Skeletal muscle satellite cell (primary cell): ENCODE results near the gene ATP11A.

Source experiments
- H3K27me3 ChIP-seq: 2 replicates; pipeline ENCODE4 v1.7.0; 2013; ENCODE audit warnings: low read length; ENCODE audit not compliant: control insufficient read depth, insufficient read depth
- H3K36me3 ChIP-seq: 2 replicates; pipeline ENCODE4 v1.7.0; 2013; ENCODE audit warnings: mild to moderate bottlenecking, control low read depth, low read length; ENCODE audit not compliant: insufficient read depth
- H3K4me1 ChIP-seq: 2 replicates; pipeline ENCODE4 v1.7.0; 2013; ENCODE audit warnings: low read length; ENCODE audit not compliant: control insufficient read depth, insufficient read depth
- H3K4me2 ChIP-seq: 2 replicates; pipeline ENCODE4 v1.7.0; 2013; ENCODE audit warnings: mild to moderate bottlenecking, low read length
- H3K4me3 ChIP-seq: 2 replicates; pipeline ENCODE4 v1.7.0; 2013; ENCODE audit warnings: low read length
- H3K9ac ChIP-seq: 2 replicates; pipeline ENCODE4 v1.7.0; 2013; ENCODE audit warnings: mild to moderate bottlenecking, low read depth, low read length, moderate library complexity
- H3K9me3 ChIP-seq: replicated peaks from 2 replicates; pipeline ENCODE4 v1.7.0; 2013; ENCODE audit warnings: mild to moderate bottlenecking, control low read depth, low read length

ATP11A gene

DNA sequence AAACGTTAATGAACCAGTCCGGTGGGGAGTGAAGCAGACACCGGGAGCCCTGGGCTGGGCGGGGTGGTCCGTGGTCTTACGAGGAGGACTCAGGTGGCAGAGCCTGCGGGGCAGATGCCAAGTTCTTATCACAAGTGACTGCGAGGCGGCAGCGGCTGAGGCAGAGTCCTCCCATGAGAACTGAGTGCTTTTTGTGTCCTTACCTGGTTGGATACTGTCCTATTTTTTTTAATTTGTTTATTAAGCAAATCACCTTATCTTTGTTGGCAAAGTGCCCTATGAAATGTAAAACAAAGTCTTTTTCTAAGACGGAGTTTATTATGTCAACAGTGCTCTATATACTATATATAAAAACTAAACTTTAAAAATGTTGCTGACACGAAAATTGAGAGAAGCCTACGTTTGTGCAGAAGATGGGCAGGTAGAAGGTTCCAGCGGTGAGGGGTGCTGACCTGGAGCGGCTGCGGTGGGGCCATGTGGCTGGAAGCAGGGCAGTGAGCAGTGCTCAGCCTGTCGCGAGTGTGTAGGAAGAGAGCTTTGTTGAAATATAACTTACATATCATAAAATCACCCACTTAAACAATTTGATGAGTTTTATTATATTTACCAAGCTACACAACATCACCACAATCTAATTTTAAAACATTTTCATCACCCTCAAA lies 82.2 kb downstream of the ATP11A start:
- no peaks in the 10 kb centered on the region for H3K9me3 ChIP-seq
- H3K4me2 ChIP-seq = no peak overlapping the region
- H3K4me1 ChIP-seq = peaks cover 9% of the 10 kb centered on the region
- H3K9ac ChIP-seq = no peak overlapping the region
- no peak overlapping the region for H3K4me3 ChIP-seq
- no peaks in the 10 kb centered on the region for H3K36me3 ChIP-seq
- H3K27me3 ChIP-seq = peaks cover 3% of the 10 kb centered on the region

- Histone ChIP-seq H3K9ac (no peak overlapping the region), H3K27me3 (peaks cover 3% of the 10 kb centered on the region), H3K9me3 (no peaks in the 10 kb centered on the region), H3K36me3 (no peaks in the 10 kb centered on the region), H3K4me2 (no peak overlapping the region), H3K4me3 (no peak overlapping the region), H3K4me1 (peaks cover 9% of the 10 kb centered on the region)
Measured at GRCh38 chr13:112772539-112772909, 82.7 kb downstream of the ATP11A start.

DNA sequence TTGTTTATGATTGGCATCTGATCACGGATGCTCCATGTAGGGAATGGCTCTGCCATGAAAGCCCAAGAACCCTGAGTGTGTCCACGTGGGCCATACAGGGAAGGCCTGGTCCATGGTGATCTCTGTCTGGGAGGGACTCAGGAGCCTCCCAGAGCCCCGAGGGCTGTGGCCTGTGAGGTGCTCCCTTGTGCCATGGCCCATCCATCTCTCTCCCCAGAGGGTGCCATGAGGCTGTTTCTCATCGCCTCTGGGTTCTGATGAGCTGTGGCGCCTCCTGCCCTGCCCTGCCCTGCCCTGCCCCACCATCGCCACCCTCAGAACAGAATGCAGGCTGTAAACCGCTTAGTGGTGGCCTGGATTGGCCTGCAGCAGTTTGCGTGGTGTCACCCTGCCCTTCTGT lies 83.1 kb downstream of the ATP11A start:
- Histone ChIP-seq H3K9ac (no peak overlapping the region), H3K4me3 (no peak overlapping the region), H3K4me2 (no peak overlapping the region), H3K4me1 (peaks cover 9% of the 10 kb centered on the region), H3K9me3 (no peaks in the 10 kb centered on the region), H3K36me3 (no peaks in the 10 kb centered on the region), H3K27me3 (peaks cover 3% of the 10 kb centered on the region)

GRCh38 chr13:112773601-112774447 lies 84.0 kb downstream of the ATP11A start:
- Histone ChIP-seq H3K9ac (no peak overlapping the region), H3K4me1 (peaks cover 9% of the 10 kb centered on the region), H3K36me3 (no peaks in the 10 kb centered on the region), H3K4me2 (no peak overlapping the region), H3K9me3 (no peaks in the 10 kb centered on the region), H3K27me3 (peaks cover 3% of the 10 kb centered on the region), H3K4me3 (no peak overlapping the region)

DNA sequence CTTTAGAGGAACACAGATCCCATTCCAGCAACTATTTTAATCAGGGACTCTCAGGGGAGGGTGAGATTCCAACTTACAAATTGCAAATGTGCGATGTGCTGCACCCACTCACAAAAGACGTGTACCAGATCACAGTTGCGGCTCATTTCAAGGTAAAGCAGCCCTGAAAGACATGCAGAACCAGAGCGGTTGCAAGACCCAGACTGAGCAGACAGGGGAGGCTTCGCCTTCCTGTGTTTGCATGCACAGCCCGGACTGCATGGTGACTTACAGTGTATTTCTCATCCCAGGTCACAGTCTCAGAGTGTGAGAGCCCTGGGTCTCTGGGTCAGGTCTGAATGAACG lies 84.6 kb downstream of the ATP11A start:
- Histone ChIP-seq H3K9ac (no peak overlapping the region), H3K4me2 (no peak overlapping the region), H3K4me3 (no peak overlapping the region), H3K9me3 (no peaks in the 10 kb centered on the region), H3K36me3 (no peaks in the 10 kb centered on the region), H3K27me3 (peaks cover 1% of the 10 kb centered on the region), H3K4me1 (peaks cover 3% of the 10 kb centered on the region)

DNA sequence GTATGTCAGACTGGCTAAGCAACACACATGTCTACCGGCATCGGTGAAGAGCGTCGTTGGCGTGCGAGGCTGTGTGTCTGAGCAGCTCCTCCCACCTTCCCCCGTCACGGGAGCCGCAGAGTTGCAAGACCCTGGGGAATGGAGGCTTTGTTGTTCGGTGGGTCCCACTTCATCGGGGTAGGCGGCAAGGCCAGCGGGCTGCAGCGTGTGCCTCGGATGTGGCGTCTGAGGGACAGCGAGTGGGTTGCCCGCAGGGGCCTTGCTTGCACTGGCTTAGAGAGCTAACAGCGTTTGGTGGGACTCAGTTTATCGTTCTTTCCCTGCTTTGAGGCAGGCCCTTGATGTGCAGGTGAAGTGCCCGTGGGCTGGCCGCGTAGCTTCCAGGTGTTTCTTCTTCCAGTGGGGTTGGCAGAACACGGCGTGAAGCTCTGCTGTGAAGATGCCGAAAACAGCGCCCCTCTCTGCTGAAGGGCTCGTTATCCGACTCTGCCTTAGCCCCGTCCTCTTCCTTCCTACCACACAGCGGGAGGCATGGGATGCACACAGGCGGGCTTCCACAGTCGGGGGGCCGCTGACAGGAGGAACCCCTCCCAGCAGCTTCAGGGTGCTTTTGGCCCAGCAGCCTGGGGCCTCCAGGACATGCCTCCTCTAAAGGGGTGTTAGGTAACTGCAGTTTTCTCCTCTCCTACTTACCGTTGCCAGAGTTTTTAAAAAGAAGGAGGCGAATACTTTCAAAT lies 85.2 kb downstream of the ATP11A start:
- H3K27me3 ChIP-seq = no peaks in the 10 kb centered on the region
- H3K9me3 ChIP-seq = no peaks in the 10 kb centered on the region
- no peaks in the 10 kb centered on the region for H3K4me1 ChIP-seq
- H3K36me3 ChIP-seq = no peaks in the 10 kb centered on the region
- H3K9ac ChIP-seq = no peak overlapping the region
- no peak overlapping the region for H3K4me3 ChIP-seq
- H3K4me2 ChIP-seq = no peak overlapping the region

GRCh38 chr13:112775791-112776279 lies 86.0 kb downstream of the ATP11A start:
- H3K9ac ChIP-seq = no peak overlapping the region
- no peak overlapping the region for H3K4me3 ChIP-seq
- no peaks in the 10 kb centered on the region for H3K36me3 ChIP-seq
- H3K4me1 ChIP-seq = no peaks in the 10 kb centered on the region
- H3K27me3 ChIP-seq = no peaks in the 10 kb centered on the region
- no peaks in the 10 kb centered on the region for H3K9me3 ChIP-seq
- no peak overlapping the region for H3K4me2 ChIP-seq

DNA sequence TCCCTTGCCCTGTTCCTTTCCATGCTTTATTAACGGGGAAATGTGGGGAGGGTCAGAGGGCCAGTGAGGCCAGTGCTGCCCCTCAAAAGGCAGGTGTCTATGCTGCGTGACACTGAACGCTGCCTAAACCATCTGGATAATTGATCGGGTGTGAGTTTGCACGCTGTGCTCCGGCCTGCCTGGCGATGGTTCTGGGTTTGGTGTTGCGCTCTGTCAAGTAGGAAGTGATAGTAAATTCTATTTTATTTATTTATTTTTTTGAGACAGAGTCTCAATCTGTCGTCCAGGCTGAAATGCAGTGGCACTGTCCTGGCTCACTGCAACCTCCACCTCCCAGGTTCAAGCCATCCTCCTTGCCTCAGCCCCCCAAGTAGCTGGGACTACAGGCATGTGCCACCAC lies 86.5 kb downstream of the ATP11A start:
- Histone ChIP-seq H3K27me3 (no peaks in the 10 kb centered on the region), H3K4me3 (no peak overlapping the region), H3K4me2 (no peak overlapping the region), H3K4me1 (no peaks in the 10 kb centered on the region), H3K9ac (no peak overlapping the region), H3K36me3 (no peaks in the 10 kb centered on the region), H3K9me3 (no peaks in the 10 kb centered on the region)

DNA sequence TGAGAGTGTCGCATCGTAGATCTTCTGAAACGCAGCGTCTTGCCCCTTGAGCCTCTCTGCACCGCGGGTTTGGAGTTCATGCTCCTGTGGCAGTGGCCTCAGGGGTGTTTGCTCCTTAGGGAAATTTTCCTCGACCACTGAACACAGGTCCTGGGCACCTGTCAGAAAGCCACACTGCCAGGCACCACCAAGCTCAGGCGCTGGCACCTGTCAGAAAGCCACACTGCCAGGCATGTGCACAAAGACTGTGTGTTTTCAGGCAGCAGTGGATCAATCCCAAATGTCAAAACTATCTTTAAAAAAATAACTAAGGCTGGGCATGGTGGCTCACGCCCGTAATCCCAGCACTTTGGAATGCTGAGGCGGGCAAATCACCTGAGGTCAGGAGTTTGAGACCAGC lies 87.1 kb downstream of the ATP11A start:
- Histone ChIP-seq H3K36me3 (no peaks in the 10 kb centered on the region), H3K9ac (no peak overlapping the region), H3K4me3 (no peak overlapping the region), H3K4me1 (peaks cover 3% of the 10 kb centered on the region), H3K9me3 (no peaks in the 10 kb centered on the region), H3K27me3 (no peaks in the 10 kb centered on the region), H3K4me2 (no peak overlapping the region)

DNA sequence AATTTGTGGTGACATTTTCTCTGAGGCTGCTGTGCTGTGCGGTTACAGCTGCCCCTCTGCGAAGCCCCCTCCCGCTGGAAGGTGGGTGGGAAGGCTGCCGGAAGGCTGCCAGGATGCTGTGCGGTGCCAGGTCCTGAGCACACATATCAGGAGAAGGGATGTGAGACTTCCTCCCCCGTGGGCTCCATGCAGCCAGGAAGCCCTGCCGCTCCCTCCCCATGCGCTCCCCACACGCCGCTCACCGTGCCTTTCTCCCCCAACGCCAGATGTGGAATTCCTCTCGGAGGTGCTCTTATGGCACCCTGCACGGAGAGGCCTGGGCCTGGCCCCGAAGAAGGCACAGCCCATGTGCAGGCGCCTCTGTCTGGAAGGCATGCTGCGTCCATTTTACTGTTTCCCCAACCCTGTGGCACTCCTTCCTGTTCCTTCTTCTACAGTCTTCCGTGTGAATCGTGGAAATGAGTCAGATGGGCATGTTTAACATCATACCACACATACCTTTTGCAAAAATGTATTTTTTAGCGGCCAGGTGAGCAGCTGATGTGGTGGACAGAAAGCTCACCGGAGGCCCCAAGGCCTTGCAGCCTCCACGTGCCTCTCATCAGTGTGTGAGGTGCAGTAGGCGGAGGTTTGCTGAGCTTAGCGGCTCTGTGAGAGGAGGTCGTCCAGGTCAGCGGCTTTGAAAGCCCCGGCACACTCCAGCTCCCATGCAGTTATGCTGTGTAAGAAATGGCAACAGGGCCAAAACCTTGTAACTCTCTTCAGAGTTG lies 88.0 kb downstream of the ATP11A start:
- no peak overlapping the region for H3K4me2 ChIP-seq
- H3K9ac ChIP-seq = no peak overlapping the region
- H3K27me3 ChIP-seq = no peaks in the 10 kb centered on the region
- H3K36me3 ChIP-seq = no peaks in the 10 kb centered on the region
- peaks cover 6% of the 10 kb centered on the region for H3K4me1 ChIP-seq
- H3K9me3 ChIP-seq = no peaks in the 10 kb centered on the region
- no peak overlapping the region for H3K4me3 ChIP-seq
